Testis (tissue), 2 donors: Measurements from ENCODE around the gene CCM2.

Experiments
- POLR2A ChIP-seq: fragments of 450-650 bp; IDR thresholded peaks from one replicate; pipeline ENCODE4 v1.6.1; 2017; ENCODE audit warnings: antibody characterized with exemption, mild to moderate bottlenecking, moderate library complexity
- TF ChIP-seq, protein P1 (sequence below), 3 experiments: fragments of 450-650 bp in 2 of 3; fragments of 200-600 bp in 1 of 3; sonication (generic) in 1 of 3; IDR thresholded peaks; one replicate each; pipeline ENCODE4 v1.5.1; 2016 to 2019; ENCODE audit warnings: antibody characterized with exemption in 3 of 3, mild to moderate bottlenecking in 2 of 3, moderate library complexity in 1 of 3

DNA sequence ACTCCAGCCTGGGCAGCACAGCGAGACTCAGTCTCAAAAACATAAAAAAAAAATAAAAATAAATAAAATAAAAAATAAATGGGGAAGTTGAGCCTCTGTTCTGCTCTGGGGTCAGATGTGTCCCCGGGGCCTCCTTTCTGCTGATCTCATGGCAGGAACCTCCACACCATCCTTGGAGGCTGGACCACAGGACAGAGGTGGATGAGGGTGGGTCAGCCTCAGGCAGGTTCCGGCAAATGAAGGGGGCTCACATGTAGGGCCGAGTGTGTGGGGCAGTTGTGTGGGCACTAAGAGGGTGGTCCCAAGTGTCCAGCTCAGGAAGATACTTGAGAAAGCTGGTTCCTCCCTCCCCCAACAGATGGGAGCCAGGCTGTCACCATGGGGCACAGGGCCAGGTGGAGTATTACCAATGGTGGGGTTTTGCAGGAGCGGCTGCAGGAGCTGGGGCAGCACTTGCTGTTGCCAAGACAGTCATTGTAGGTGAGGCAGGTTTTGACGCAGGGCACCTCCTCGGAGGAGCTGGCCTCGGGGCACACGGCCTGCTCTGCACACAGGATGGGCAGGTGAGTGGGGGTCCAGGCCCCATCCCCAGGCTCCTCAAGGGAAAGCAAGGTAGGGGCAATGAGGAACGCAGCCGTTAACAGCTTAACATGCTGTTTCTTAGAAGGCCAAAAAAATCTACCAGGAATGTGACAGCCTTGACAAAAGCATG lies 125.3 kb downstream of the CCM2 start:
- TF ChIP-seq, protein P1, sequence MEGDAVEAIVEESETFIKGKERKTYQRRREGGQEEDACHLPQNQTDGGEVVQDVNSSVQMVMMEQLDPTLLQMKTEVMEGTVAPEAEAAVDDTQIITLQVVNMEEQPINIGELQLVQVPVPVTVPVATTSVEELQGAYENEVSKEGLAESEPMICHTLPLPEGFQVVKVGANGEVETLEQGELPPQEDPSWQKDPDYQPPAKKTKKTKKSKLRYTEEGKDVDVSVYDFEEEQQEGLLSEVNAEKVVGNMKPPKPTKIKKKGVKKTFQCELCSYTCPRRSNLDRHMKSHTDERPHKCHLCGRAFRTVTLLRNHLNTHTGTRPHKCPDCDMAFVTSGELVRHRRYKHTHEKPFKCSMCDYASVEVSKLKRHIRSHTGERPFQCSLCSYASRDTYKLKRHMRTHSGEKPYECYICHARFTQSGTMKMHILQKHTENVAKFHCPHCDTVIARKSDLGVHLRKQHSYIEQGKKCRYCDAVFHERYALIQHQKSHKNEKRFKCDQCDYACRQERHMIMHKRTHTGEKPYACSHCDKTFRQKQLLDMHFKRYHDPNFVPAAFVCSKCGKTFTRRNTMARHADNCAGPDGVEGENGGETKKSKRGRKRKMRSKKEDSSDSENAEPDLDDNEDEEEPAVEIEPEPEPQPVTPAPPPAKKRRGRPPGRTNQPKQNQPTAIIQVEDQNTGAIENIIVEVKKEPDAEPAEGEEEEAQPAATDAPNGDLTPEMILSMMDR (IDR thresholded peaks at IDR 0.05): no peak
- no peak for TF ChIP-seq POLR2A
